Hepatocyte (in vitro differentiated cells): Measurements from ENCODE around the gene CNOT4.

Experiments
- CTCF ChIP-seq: fragments of 200-600 bp; sonication (generic); IDR thresholded peaks from 2 replicates; pipeline ENCODE4 v1.5.1; 2016; ENCODE audit warnings: antibody characterized with exemption, mild to moderate bottlenecking; ENCODE audit not compliant: poor library complexity
- EZH2 ChIP-seq: fragments of 200-600 bp; sonication (generic); IDR thresholded peaks from 2 replicates; pipeline ENCODE4 v1.6.1; 2016; ENCODE audit warnings: antibody characterized with exemption, mild to moderate bottlenecking, borderline replicate concordance

GRCh38 chr7:135518748-135519147 is 8.8 kb upstream of the CNOT4 start:
- TF ChIP-seq CTCF, result no peak
- TF ChIP-seq EZH2, result no peak
